HAP-1 (cell line): ENCODE data around the gene MOB2.
"Not testable (repeated sequence)": the region's sequence is repeated elsewhere in the genome, so short reads cannot be mapped to it uniquely, and the experiment has no call there.

Source experiments
- DNase-seq, 2 experiments: peaks; one replicate each; pipeline ENCODE4 v3.0.0-alpha.2; 2016 to 2020; ENCODE audit warnings: low spot score in 2 of 2
- H3K27me3 ChIP-seq: fragments of 250-450 bp; sonication (Bioruptor Pico); 2 replicates; pipeline ENCODE4 v1.5.1; 2020; ENCODE audit warnings: low read depth, mild to moderate bottlenecking, moderate library complexity
- H3K36me3 ChIP-seq: fragments of 250-450 bp; sonication (Bioruptor Pico); replicated peaks from 2 replicates; pipeline ENCODE4 v1.5.1; 2020; ENCODE audit warnings: mild to moderate bottlenecking
- H3K4me1 ChIP-seq: fragments of 250-450 bp; sonication (Bioruptor Pico); 2 replicates; pipeline ENCODE4 v1.5.1; 2020; ENCODE audit warnings: mild to moderate bottlenecking
- H3K4me3 ChIP-seq: fragments of 250-450 bp; sonication (Bioruptor Pico); 2 replicates; pipeline ENCODE4 v1.5.1; 2020; ENCODE audit warnings: mild to moderate bottlenecking, moderate library complexity
- H3K9me3 ChIP-seq: fragments of 250-450 bp; sonication (Bioruptor Pico); 2 replicates; pipeline ENCODE4 v1.5.1; 2020; ENCODE audit warnings: mild to moderate bottlenecking, moderate library complexity
- in situ Hi-C: fragments of 300-500 bp; cut with MboI; formaldehyde crosslinking; loops from 3 replicates; pipeline ENCODE4 v1.14.3; 2020; ENCODE audit warnings: low sequenced_read_pairs, inconsistent platforms, mixed read lengths

The MOB2 gene

DNA sequence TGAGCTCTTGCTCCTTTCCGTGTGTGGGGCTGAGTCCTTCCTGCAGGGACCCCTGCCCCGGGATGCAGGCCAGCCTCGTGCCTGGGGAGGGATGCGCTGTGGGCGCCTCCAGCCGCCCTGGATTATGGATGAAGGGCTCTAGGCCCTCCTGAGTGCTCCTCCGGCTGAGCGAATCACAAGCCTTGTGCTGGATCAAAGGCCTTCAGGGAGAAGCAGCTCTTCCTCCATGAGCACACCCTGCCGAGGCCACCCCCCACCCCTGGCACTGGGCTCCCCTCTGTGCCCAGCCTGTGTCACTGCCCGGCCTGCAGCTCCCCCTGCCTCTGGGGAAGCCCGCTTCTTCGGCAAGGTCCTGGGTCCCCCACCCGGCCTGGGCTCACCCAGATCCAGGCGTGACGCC lies 53.0 kb downstream of the MOB2 start:
- H3K4me3 ChIP-seq, result no peak overlapping the region
- H3K4me1 ChIP-seq, result no peaks in the 10 kb centered on the region
- in situ Hi-C loops, result no loop called here
- no peaks in the 10 kb centered on the region for H3K27me3 ChIP-seq
- H3K9me3 ChIP-seq, result no peaks in the 10 kb centered on the region
- DNase-seq, result no peak
- H3K36me3 ChIP-seq, result no peaks in the 10 kb centered on the region

DNA sequence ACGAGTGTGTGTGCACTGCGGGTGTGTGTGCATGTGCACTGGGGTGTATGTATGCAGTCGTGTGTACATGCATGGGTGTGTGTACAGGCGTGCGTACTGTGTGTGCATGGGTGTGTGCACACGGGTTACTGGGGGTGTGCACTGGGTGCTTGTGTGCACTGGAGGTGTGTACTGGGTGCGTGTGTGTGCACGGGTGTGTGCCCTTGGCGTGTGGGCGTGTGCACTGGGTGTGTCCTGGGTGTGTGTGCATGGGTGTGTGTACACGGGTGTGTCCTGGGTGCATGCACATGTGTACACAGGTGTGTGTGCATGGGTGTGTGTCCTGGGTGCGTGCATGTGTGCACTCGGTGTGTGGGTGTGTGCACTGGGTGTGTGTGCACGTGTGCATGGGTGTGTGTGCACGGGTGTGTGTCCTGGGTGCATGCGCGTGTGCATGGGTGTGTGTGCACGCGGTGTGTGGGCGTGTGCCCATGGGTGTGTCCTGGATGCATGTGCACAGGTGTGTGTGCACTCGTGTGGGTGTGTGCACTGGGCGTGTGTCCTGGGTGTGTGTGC lies 57.7 kb downstream of the MOB2 start:
- DNase-seq, result no peak
- Histone ChIP-seq H3K36me3 (no peaks in the 10 kb centered on the region), H3K4me3 (no peak overlapping the region), H3K4me1 (no peaks in the 10 kb centered on the region), H3K9me3 (no peaks in the 10 kb centered on the region), H3K27me3 (no peaks in the 10 kb centered on the region)
- in situ Hi-C loops, result no loop called here

DNA sequence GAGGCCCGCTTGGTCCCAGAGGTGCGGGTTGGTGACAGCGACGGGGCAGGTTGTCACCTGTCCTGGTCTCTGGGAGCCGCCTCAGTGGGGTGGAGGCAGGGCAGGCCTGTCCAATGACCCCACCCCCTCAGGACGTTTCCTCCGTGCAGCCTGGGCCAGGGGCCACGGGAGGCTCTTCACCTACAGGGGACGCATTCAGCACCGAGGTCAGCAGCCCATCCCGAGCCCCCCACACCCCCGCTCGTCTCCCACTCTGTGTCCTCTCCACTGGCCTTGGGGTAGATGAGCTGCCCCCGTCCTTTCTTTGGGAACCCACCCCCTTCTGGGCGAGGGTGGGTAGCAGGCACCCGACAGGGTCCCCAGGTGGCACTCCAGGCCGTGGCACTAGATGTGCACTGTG lies 61.1 kb downstream of the MOB2 start:
- H3K9me3 ChIP-seq, result no peaks in the 10 kb centered on the region
- no peaks in the 10 kb centered on the region for H3K36me3 ChIP-seq
- DNase-seq, result no peak
- no peak overlapping the region for H3K4me3 ChIP-seq
- H3K4me1 ChIP-seq, result no peaks in the 10 kb centered on the region
- in situ Hi-C loops, result no loop called here
- no peaks in the 10 kb centered on the region for H3K27me3 ChIP-seq

DNA sequence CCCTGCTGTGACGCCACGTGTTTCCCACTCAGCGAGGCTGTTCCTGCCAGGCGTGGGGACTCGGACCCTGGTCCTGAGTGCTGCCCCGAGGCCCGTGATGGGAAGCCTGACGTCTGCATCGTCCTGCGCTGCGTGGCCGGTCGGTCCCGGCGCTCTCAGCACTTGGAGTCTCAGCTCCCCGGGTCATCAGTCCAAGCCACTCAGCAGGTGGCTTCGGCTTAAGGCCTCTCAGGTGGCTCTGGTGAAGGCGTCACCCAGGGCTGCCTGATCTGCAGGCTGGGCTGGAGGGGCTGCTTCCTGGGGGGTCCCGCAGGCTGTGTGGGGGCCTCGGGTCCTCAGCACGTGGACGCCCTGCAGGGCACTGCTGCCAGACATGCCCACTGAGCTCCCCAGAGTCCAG lies 61.6 kb downstream of the MOB2 start:
- DNase-seq, result no peak
- H3K27me3 ChIP-seq, result no peaks in the 10 kb centered on the region
- no peaks in the 10 kb centered on the region for H3K36me3 ChIP-seq
- in situ Hi-C loops, result no loop called here
- no peak overlapping the region for H3K4me3 ChIP-seq
- no peaks in the 10 kb centered on the region for H3K4me1 ChIP-seq
- no peaks in the 10 kb centered on the region for H3K9me3 ChIP-seq

DNA sequence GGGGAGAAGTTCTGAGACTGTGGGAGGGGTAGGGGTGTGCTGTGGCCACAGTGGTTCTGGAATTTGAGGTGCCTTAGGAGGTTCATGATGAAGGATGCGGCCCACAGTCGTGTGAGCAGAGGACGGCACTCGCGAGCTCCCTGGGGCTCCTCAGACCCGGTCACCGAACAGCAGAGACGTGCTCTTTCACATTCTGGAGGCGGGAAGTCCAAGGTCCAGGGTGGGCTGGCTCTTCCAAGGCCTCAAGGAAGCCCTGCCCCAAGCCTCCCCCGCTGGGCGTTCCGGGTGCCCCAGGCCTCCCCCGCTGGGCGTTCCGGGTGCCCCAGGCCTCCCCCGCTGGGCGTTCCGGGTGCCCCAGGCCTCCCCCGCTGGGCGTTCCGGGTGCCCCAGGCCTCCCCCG lies 63.2 kb downstream of the MOB2 start:
- H3K27me3 ChIP-seq, DNase-seq, H3K4me3 ChIP-seq, H3K4me1 ChIP-seq, H3K36me3 ChIP-seq, H3K9me3 ChIP-seq, in situ Hi-C loops: not testable (repeated sequence)

DNA sequence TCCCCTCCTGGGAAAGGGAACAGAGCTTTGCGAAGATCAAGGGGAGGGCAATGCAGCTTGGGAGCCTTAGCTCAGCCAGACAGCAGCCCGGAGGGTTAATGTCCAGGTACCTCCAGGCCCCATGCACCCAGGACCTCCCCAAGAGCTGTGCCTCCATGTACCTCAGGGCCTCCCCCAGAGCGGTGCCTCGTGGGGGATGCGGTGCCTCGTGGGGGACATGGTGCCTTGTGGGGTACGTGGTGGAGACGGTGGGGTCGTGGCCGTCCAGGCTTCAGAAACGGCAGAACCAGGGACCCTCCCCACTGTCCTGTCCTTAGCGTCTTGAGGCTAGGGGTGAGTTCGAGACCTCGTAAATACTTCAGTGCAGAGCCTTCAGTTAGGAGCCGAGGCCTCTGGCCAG lies 63.6 kb downstream of the MOB2 start:
- no peak overlapping the region for H3K4me3 ChIP-seq
- no peaks in the 10 kb centered on the region for H3K36me3 ChIP-seq
- H3K27me3 ChIP-seq, result no peaks in the 10 kb centered on the region
- H3K4me1 ChIP-seq, result no peaks in the 10 kb centered on the region
- in situ Hi-C loops, result no loop called here
- peaks cover 6% of the 10 kb centered on the region; the same call in 1 of the 2 replicates for H3K9me3 ChIP-seq
- no peak for DNase-seq

DNA sequence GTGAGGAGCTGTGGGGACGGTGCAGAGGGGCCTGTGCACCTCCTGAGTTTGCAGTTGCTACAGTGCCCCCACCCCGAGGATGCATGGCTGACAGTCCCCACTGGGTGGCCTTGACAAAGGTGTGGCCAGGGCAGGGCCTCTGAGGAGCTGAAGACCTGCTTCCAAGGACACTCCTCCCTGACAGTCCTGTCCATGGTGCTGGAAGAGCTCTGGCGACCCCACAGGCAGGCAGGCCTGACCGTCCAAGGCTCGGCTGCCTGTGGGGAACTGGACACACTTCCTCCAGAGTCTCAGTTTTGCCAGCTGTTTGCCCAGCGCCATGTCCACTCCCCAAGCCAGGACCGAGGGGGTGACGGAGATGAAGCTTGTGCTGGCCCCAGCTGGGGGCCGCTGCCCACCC lies 64.1 kb downstream of the MOB2 start:
- DNase-seq, result no peak
- in situ Hi-C loops, result no loop called here
- no peaks in the 10 kb centered on the region for H3K27me3 ChIP-seq
- H3K4me1 ChIP-seq, result no peaks in the 10 kb centered on the region
- H3K4me3 ChIP-seq, result no peak overlapping the region
- H3K9me3 ChIP-seq, result peaks cover 6% of the 10 kb centered on the region; the same call in 1 of the 2 replicates
- no peaks in the 10 kb centered on the region for H3K36me3 ChIP-seq

DNA sequence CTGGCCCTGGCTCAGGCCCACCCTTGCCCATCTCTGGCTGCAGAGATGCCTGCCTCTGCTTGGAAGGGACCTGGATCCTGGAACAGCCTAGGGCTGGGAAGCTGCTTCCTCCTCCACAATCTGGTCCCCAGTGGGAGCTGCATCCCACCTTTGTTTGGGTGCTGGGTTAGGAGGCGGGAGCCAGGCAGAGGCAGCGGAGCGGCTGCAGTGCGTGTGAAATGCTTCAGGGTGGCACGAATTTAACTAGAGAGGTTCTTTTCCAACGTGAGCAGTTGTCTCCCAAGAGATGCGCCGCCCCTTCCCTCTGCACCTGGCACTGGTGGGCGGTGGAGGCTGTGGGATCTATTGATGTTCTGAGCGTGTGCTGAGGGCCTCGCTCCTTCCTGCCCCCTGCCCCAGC lies 65.3 kb downstream of the MOB2 start:
- no peak for DNase-seq
- in situ Hi-C loops, result no loop called here
- Histone ChIP-seq H3K4me1 (no peaks in the 10 kb centered on the region), H3K9me3 (peaks cover 15% of the 10 kb centered on the region), H3K36me3 (no peaks in the 10 kb centered on the region), H3K4me3 (no peak overlapping the region), H3K27me3 (no peaks in the 10 kb centered on the region)

DNA sequence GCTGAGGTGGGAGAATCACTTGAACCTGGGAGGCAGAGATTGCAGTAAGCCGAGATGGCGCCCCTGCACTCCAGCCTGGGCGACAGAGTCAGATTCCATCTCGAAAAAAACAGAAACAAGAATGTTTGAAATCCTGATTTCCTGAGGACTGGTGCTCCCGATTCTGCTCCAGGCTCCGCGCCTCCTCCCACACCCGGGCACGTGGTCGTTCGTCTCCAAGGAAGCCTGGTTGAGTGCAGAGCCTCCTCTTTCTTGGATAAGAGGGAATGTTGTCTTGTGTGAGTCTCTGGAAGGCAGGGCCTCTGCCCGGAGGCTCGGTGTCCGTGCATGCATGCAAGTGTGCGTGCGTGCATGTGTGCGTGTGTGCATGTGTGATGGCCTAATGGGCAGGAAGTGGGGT lies 66.8 kb downstream of the MOB2 start:
- no peak for DNase-seq
- Histone ChIP-seq H3K4me1 (no peaks in the 10 kb centered on the region), H3K4me3 (no peak overlapping the region), H3K9me3 (peaks cover 25% of the 10 kb centered on the region), H3K36me3 (no peaks in the 10 kb centered on the region), H3K27me3 (no peaks in the 10 kb centered on the region)
- in situ Hi-C loops, result no loop called here
